MCF 10A (cell line): ENCODE results near the gene XPO4. TPM values are rescaled to one million over a fixed set of nuclear protein-coding genes. Genes with fewer than 3 reads are reported as not detected.

Experiments
- BruUV-seq: library from RNA; stranded (reverse); fragments of 400-500 nt; replicated peaks from 2 replicates; lab custom pipeline; 2021; lab: Mats Ljungman, UMichigan
- CTCF ChIA-PET: fragments of 300-600 bp; sonication (Branson Sonifier 250); formaldehyde crosslinking; extraction: SDS; loops from one replicate; lab custom pipeline; 2021; ENCODE audit warnings: antibody characterized with exemption, inconsistent platforms; lab: Yijun Ruan, JAX
- POLR2A ChIA-PET: fragments of 300-600, 350-650 bp; sonication (Branson Sonifier 250); formaldehyde crosslinking; extraction: SDS; loops from one replicate; lab custom pipeline; 2020; ENCODE audit warnings: antibody characterized with exemption, inconsistent platforms; lab: Yijun Ruan, JAX
- DNase-seq: peaks from one replicate; pipeline ENCODE4 v3.0.0-alpha.2; 2018; ENCODE audit not compliant: unreplicated experiment
- H3K27ac Mint-ChIP-seq: one replicate; pipeline ENCODE4 v1.8.0; 2022; ENCODE audit warnings: mild to moderate bottlenecking, low read depth, mixed read lengths; ENCODE audit not compliant: unreplicated experiment
- H3K27me3 Mint-ChIP-seq: one replicate; pipeline ENCODE4 v1.8.0; 2022; ENCODE audit warnings: mixed read lengths; ENCODE audit not compliant: insufficient read depth, unreplicated experiment
- H3K36me3 Mint-ChIP-seq: one replicate; pipeline ENCODE4 v1.8.0; 2022; ENCODE audit warnings: mild to moderate bottlenecking, moderate library complexity, mixed read lengths; ENCODE audit not compliant: insufficient read depth, unreplicated experiment
- H3K4me1 Mint-ChIP-seq: one replicate; pipeline ENCODE4 v1.8.0; 2022; ENCODE audit warnings: mixed read lengths; ENCODE audit not compliant: insufficient read depth, unreplicated experiment
- H3K4me3 Mint-ChIP-seq: one replicate; pipeline ENCODE4 v1.8.0; 2022; ENCODE audit warnings: mild to moderate bottlenecking, moderate library complexity, mixed read lengths; ENCODE audit not compliant: unreplicated experiment
- H3K9me3 Mint-ChIP-seq: one replicate; pipeline ENCODE4 v1.8.0; 2022; ENCODE audit warnings: mixed read lengths; ENCODE audit not compliant: unreplicated experiment
- intact Hi-C: fragments of 100-400 bp; cut with micrococcal nuclease; formaldehyde crosslinking; loops from 2 replicates; pipeline ENCODE4 v1.14.1; 2022
- total RNA-seq: library from RNA; stranded (reverse); gene quantifications from 2 replicates; pipeline ENCODE4 v1.2.3, GENCODE V29; 2022
- TF ChIP-seq, protein P1 (sequence below): fragments of 200-600 bp; IDR thresholded peaks from one replicate; pipeline ENCODE4 v1.8.0; 2022; ENCODE audit warnings: antibody characterized with exemption, mild to moderate bottlenecking; ENCODE audit not compliant: unreplicated experiment

Gene XPO4
- total RNA-seq, 1 experiment from 2014 or later, result 25.8 TPM

DNA sequence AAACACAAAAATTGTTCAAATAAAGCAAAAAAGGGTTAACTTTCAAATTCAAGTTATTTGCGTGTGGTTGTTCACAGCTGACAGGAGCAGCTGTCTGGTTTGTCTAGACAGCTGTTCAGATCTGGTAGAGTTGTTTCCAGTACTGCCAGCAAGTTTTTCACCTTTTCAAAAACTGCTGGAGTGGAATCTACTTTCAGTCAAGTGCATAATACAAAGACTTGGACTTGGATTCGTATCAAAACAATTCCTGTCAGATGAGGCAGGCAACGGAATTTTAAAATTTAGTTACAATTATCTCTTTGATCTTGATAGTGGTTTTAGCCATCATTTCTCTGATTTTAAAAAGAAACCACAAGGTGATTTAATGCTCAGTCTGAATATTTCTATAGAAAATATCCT is 77.1 kb downstream of the XPO4 start:
- TF ChIP-seq, protein P1, sequence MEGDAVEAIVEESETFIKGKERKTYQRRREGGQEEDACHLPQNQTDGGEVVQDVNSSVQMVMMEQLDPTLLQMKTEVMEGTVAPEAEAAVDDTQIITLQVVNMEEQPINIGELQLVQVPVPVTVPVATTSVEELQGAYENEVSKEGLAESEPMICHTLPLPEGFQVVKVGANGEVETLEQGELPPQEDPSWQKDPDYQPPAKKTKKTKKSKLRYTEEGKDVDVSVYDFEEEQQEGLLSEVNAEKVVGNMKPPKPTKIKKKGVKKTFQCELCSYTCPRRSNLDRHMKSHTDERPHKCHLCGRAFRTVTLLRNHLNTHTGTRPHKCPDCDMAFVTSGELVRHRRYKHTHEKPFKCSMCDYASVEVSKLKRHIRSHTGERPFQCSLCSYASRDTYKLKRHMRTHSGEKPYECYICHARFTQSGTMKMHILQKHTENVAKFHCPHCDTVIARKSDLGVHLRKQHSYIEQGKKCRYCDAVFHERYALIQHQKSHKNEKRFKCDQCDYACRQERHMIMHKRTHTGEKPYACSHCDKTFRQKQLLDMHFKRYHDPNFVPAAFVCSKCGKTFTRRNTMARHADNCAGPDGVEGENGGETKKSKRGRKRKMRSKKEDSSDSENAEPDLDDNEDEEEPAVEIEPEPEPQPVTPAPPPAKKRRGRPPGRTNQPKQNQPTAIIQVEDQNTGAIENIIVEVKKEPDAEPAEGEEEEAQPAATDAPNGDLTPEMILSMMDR, result no peak
- Mint-ChIP-seq H3K9me3 (no peaks in the 10 kb centered on the region), H3K36me3 (peaks cover 23% of the 10 kb centered on the region), H3K27ac (no peak overlapping the region), H3K4me1 (peaks cover 6% of the 10 kb centered on the region), H3K27me3 (no peaks in the 10 kb centered on the region), H3K4me3 (no peak overlapping the region)
- POLR2A ChIA-PET, result interaction anchor here (0.9 to 1.0 kb wide), 3 partner anchors 9 to 39 kb away, joined by 3 read pairs; no protein-coding TSS in a partner anchor
- CTCF ChIA-PET, result interaction anchor here (0.6 to 5.6 kb wide), 8 partner anchors 10 to 629 kb away, joined by 3 to 56 read pairs (median 5); no protein-coding TSS in a partner anchor
- no peak for DNase-seq
- intact Hi-C loops, result loop anchor here (5.0 kb wide), 1 partner anchor 102 kb away; no protein-coding TSS in a partner anchor
- no TSS peak for BruUV-seq

DNA sequence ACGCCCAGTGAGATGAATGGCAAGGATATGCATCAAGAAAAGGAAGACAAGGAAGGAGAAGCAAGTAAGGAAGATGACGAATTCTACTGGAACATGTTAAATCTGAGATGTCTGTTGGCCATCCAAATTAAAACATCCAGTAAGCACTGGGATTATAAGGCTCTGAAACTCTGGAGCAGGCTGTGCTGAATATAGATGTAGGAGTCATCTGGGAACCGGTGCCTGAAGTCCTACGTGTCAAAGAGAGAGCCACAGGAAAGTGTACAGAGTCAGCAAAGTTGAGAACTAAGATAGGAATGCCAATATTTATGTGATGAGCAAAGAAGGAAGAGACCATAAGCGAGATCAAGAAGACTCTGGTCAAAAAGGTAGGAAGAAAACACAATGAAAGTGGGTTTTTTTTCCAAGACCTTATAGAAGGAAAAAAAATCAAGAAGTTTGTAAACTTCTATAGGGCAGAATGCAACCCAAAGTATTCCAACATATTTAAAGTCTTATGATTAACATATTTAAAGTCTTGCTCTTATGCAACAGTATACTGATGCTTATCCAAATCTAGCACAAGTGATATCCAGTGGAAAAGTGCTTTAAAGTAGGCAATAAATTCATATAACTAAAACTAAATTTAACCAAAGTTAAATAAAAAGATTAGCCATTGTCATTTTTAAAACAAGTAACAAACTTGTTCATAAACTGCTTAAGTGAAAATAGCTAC is 77.6 kb downstream of the XPO4 start:
- peaks cover 23% of the 10 kb centered on the region for H3K36me3 Mint-ChIP-seq
- CTCF ChIA-PET, result interaction anchor here (0.9 to 5.6 kb wide), 4 partner anchors 37 to 628 kb away, joined by 3 to 56 read pairs (median 4); no protein-coding TSS in a partner anchor
- peaks cover 6% of the 10 kb centered on the region for H3K4me1 Mint-ChIP-seq
- H3K27ac Mint-ChIP-seq, result no peak overlapping the region
- TF ChIP-seq, protein P1, result no peak
- no TSS peak for BruUV-seq
- intact Hi-C loops, result loop anchor here (5.0 kb wide), 1 partner anchor 102 kb away; no protein-coding TSS in a partner anchor
- no peaks in the 10 kb centered on the region for H3K9me3 Mint-ChIP-seq
- no peak overlapping the region for H3K4me3 Mint-ChIP-seq
- POLR2A ChIA-PET, result interaction anchor here (0.9 to 1.0 kb wide), 3 partner anchors 9 to 40 kb away, joined by 3 read pairs; no protein-coding TSS in a partner anchor
- H3K27me3 Mint-ChIP-seq, result no peaks in the 10 kb centered on the region
- no peak for DNase-seq

DNA sequence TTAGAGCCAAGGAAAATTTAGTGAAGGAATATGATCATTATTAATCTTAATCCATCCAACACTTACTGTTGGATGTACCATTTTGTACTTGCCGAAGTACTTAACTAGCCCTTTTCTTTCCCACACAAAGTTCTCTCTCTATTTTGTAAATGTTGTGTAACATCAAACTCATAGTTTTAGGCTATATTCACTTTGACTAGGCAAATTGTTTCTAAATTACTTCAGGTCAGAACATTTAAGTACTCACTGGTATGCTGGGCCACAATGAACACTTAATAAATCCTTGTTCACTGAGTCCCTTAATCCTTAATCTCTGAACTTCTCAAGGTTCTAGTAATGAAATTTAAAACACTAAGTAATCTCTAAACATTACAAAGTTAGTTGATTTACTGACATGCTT is 79.5 kb downstream of the XPO4 start:
- Mint-ChIP-seq H3K4me3 (no peak overlapping the region), H3K9me3 (no peaks in the 10 kb centered on the region), H3K27ac (no peak overlapping the region), H3K36me3 (peaks cover 31% of the 10 kb centered on the region), H3K27me3 (no peaks in the 10 kb centered on the region), H3K4me1 (no peaks in the 10 kb centered on the region)
- ChIA-PET POLR2A (interaction anchor here (0.5 kb wide), 1 partner anchor 82 kb away, joined by 3 read pairs; no protein-coding TSS in a partner anchor), CTCF (interaction anchor here (0.6 to 1.0 kb wide), 4 partner anchors 261 to 457 kb away, joined by 3 to 4 read pairs (median 3); no protein-coding TSS in a partner anchor)
- intact Hi-C loops, result no loop called here
- no TSS peak for BruUV-seq
- TF ChIP-seq, protein P1, result no peak
- no peak for DNase-seq

DNA sequence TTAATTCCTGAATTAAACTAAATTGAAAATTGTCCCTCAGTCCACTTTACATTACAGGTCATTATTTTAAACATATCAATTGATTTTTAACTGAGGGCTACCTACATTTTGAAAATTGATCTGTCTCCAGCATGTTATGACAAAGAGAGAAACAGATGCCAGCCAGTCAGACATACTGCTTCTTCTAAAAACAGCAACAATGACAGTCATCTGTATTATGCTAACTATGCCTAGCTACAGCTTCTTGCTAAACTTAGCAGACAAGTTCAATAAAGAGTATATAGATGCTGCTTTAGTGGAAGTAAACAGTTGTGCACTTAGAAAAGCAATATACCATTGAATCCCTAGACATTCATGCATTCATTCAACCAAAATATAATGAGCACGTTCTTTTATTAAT is 80.1 kb downstream of the XPO4 start:
- ChIA-PET CTCF (no interaction called here), POLR2A (interaction anchor here (0.5 to 1.0 kb wide), 2 partner anchors 83 to 627 kb away, joined by 3 read pairs; no protein-coding TSS in a partner anchor)
- Mint-ChIP-seq H3K4me1 (no peaks in the 10 kb centered on the region), H3K27ac (no peak overlapping the region), H3K36me3 (peaks cover 31% of the 10 kb centered on the region), H3K27me3 (no peaks in the 10 kb centered on the region), H3K9me3 (no peaks in the 10 kb centered on the region), H3K4me3 (no peak overlapping the region)
- TF ChIP-seq, protein P1, result no peak
- DNase-seq, result no peak
- no TSS peak for BruUV-seq
- intact Hi-C loops, result no loop called here
